ENCODE measurements around the gene ZFYVE28.
"Not testable (repeated sequence)": the region's sequence is repeated elsewhere in the genome, so short reads cannot be mapped to it uniquely, and the experiment has no call there.

Gene ZFYVE28

DNA sequence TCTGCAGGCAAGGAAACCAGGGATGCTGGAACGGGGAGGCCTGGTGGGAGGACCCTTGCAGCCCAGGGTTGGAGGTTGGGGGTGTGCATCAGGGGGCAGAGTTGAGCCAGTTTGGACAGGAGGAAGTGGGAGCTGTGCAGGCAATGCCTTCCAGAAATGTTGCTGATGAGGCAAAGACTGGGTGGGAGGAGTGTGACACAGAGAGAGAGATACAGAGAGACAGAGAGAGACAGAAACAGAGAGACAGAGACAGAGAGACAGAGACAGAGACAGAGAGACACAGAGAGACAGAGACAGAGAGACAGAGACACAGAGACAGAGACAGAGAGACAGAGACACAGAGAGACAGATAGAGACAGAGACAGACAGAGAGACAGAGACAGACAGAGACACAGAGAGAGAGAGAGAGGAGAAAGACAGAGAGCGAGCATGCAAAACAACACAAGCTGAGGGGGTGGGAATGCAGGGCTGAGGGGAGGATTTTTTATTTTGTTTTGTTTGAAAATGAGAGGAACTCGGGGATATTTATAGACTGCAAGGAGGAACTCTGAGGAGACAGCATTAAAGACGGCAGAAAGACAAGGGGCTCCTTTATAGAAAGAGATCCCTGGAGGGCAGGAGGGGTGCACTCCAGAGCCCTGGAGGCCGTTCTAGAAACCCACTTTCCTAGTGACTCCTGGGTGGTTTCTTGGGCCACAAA, 174.6 kb downstream of the ZFYVE28 start:
- no peak for DNase-seq

DNA sequence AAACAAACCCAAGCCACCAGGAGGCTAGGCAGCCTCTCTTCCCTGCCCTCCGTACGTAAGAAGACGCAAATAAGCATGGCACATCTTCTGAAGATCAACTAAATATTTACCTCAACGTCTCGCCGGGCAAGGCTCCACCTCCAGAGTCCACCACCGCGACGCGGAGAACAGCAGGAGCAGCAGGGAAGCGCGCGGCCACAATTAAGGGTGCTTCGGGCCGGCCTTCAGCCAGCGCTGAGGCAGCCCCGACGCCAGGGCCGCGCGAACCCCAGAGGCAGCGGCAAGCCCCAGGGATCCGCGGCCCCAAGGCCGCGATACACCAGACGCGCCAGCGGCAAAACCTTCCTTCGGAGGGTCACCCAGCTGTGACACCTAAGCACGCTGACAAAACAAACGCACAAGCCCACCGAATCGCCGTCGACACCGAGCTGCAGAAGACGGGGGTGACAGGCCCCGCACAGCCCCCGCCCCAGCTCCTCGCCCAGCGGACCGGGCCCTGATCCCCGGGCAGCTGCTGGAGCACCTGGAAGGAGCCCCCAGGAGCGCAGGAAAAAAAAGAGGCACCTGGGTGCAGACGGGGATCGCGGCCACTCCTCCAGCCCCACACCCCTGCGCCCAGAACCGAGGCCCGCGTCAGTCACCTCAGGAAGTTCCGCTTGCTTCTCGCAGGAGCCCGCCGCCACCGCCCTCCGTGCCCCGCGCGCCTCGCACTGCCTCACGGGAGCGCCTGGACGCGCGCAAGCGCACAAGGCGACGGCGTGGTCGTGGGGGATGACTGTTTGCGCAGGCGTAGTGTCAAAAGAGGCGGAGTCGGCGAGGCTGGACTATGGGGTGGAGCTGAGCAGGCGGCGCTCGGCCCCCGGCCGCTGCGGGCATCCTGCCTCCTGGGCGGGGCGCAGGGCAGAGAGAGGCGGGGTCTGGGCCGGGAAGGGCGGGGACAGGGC, 176.8 kb downstream of the ZFYVE28 start, which contains the start of the genes HAUS3 and POLN:
HAUS3 (minus strand) TSS at position 712 of the 944 bp plus-strand sequence. CDS start 1,175 bp downstream, outside the sequence.
POLN (minus strand) TSS at position 712 of the 944 bp plus-strand sequence. CDS start 12,890 bp downstream, outside the sequence.
- DNase-seq, result peak; percentile 69

DNA sequence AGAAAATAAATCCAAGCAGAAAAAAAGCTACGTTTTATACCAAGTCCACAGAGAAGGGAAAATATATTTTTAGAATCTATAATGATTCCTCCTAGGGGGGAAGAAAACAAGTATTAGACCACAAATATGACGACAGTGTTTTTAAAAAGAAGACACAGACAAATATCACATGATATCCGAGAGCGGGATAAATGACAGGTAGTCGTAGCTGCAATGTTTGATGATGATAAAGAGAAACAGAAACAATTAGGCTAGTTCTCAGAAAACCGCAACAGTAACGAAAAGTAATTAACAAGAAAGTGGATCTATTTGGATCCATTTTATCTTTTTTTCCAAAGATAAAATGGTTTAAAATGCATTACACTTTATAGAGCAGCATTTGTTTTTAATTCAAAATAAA, 177.4 kb downstream of the ZFYVE28 start:
- DNase-seq, result no peak

DNA sequence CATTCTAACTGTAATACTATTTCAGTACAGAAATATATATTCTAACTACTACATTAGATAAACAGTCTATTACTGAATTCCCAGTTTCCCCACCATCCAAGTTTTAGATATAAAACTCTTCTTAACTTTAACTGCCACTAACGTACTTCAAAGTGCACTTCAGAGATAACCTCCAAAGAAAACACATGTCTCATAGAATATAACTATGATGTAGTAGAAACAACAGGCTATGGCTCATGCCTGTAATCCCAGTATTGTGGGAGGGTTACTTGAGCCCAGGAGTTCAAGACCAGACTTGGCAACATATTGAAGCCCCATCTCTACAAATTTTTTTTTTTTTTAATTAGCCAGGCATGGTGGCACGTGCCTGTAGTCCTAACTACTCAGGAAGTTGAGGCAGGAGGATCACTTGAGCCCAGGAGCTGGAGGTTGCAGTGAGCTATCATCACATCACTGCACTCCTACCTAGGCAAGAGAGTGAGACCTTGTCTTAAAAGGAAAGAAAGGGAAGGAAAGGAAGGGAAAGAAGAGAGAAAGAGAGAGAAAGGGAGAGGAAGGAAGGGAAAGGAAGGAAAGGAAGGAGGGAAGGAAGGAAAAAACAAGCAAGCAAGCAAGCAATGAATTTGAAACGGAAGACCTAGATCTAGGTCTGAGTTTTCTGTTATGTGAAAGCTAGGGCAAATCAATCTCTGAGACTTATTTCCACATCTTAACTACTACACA, 181.3 kb downstream of the ZFYVE28 start:
- DNase-seq, result no peak

DNA sequence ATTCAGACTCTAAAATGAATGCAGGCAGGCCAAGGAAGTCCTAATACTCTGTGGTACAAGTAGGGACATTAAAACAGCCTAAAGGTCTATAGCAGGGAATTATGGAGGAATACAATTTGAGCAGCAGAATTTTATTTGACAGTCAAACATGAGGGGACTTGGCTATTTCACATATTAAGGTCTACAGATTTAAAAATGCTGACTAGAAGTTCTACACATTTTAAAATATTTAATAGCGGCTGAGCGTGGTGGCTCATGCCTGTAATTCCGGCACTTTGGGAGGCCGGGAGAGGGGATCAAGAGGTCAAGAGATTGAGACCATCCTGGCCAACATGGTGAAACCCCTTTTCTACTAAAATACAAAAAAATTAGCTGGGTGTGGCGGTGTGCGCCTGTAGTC, 187.4 kb downstream of the ZFYVE28 start:
- DNase-seq, result no peak

DNA sequence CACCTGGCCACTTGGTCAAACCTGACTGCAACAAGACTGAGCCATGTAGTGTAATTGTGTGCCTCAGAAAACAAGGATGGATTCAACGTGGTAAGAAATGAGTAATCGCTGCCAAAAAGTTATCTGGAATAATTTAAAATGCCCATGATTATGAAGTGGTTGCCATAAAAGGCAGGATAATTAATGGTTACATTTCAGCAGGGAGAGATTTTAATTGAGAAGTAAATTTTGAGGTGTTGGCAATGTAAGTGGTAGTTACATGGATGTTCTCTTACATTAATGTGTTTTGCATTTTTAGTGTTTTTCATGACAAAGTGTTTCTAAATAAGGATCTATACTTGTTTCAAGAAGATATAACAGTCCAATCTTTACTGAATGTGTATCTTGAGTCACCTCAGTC, 192.2 kb downstream of the ZFYVE28 start:
- DNase-seq, result peak; percentile 21

DNA sequence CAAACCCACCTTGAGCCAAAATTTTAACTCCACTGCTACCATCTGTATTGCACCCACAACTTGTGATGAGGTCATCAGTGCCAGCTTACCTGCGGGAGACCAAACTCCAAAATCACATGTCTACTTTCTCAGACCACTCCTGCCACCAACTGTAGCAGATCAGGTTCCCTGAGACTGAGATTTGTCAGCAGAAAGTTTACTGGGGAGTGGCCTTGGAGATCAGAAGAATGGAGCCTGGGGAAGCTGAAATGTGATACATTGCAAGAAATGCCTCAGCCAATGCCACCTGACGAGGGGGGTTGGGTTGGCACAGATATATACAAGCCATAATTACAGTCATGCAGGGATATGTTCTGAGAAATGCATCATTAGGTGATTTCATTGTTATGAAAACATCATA, 195.6 kb downstream of the ZFYVE28 start:
- DNase-seq, result no peak

DNA sequence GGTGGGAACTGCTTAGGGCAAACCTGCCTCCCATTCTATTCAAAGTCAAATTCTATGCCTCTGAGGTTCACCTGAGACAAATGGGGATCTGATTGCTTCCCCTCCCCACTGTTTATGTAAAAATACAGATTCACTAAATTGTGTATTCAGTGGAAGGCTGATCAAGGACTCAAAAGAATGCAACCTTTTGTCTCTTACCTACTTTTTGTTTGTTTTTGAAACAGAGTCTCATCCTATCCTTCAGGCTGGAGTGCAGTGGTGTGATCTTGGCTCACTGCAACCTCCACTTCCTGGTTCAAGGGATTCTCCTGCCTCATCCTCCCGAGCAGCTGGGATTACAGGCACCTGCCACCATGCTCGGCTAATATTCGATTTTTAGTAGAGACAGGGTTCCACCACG, 197.1 kb downstream of the ZFYVE28 start:
- DNase-seq, result not testable (repeated sequence)

DNA sequence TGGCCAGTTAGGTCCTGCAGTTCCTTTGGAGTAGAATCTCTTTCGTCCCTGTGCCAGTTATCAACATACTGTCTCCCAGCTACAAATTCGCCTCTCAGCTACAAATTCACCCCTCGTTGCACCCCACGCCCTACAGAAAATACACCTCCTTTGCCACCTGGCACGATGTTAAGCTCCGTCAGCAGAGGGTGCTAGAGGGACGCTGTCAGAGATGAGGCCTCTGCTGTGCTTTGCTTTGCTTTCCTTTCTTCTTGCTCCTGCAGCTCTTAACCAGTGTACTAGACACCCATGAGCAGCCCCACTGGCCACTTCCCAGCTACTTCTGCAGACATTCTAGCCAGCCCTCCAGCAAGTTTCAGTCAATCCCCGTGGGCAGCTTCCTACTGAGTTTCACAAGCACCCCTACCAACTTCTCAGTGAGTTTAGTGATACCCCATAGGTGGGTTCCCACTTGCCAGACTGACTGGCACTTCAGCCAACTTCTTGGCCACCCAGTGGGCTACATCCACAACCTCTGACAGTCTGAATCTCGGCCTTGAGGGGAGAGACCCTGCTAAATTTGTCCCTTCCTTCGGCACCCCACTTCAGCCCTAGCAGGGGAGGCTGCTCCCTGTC, 198.3 kb downstream of the ZFYVE28 start:
- DNase-seq, result no peak

Measured in DMS79 (cell line).